Spleen (tissue), 11 donors: ENCODE results near the gene FOXO6. TPM values are rescaled to one million over a fixed set of nuclear protein-coding genes. Genes with fewer than 3 reads are reported as not detected.

Experiments
- DNase-seq: peaks from one replicate; pipeline ENCODE4 v3.0.0-alpha.2; 2020
- H3K27ac ChIP-seq, 8 donors: fragments of 200-600 bp; sonication (generic) in 7 of 8; 1 replicate in 4 of 8; 2 replicates in 4 of 8; pipeline versions ENCODE4 v1.5.0 to v1.8.0; 2016 to 2021; ENCODE audit warnings: inconsistent platforms in 4 of 8, mild to moderate bottlenecking in 4 of 8, moderate library complexity in 1 of 8
- H3K27me3 ChIP-seq, 7 donors: fragments of 200-600 bp; sonication (generic) in 6 of 7; replicated peaks in 1 of 7; 1 replicate in 4 of 7; 2 replicates in 3 of 7; pipeline versions ENCODE4 v1.5.0 to v1.8.0; 2016 to 2021; ENCODE audit warnings: inconsistent platforms in 3 of 7, mild to moderate bottlenecking in 1 of 7
- H3K36me3 ChIP-seq, 6 donors: fragments of 200-600 bp; sonication (generic) in 5 of 6; 1 replicate in 4 of 6; 2 replicates in 2 of 6; pipeline versions ENCODE4 v1.5.0 to v1.8.0; 2016 to 2021; ENCODE audit warnings: inconsistent platforms in 2 of 6
- H3K4me1 ChIP-seq, 6 donors: fragments of 200-600 bp; sonication (generic) in 5 of 6; 1 replicate in 3 of 6; 2 replicates in 3 of 6; pipeline versions ENCODE4 v1.5.0 to v1.8.0; 2016 to 2021; ENCODE audit warnings: inconsistent platforms in 3 of 6
- H3K4me3 ChIP-seq, 8 donors: fragments of 200-600 bp; sonication (generic) in 7 of 8; 1 replicate in 4 of 8; 2 replicates in 4 of 8; pipeline versions ENCODE4 v1.5.0 to v1.8.0; 2016 to 2021; ENCODE audit warnings: inconsistent platforms in 4 of 8, mild to moderate bottlenecking in 4 of 8, moderate library complexity in 2 of 8
- H3K9me3 ChIP-seq, 8 donors: fragments of 200-600 bp; sonication (generic) in 7 of 8; 1 replicate in 4 of 8; 2 replicates in 4 of 8; pipeline versions ENCODE4 v1.5.0 to v1.8.0; 2016 to 2021; ENCODE audit warnings: inconsistent platforms in 4 of 8
- POLR2A ChIP-seq, 3 donors: fragments of 450-650 bp; IDR thresholded peaks; one replicate each; pipeline ENCODE4 v1.5.1; 2017; ENCODE audit warnings: antibody characterized with exemption in 3 of 3, mild to moderate bottlenecking in 1 of 3
- POLR2AphosphoS5 ChIP-seq, 3 donors: sonication (generic); formaldehyde crosslinking; IDR thresholded peaks; one replicate each; pipeline ENCODE4 v1.5.1; 2017; ENCODE audit warnings: antibody characterized with exemption in 3 of 3
- WGBS, 5 donors: extraction: QIAGEN DNeasy Blood & Tissue Kit in 3 of 5; methylation state at CpG; one replicate each; pipeline versions ENCODE4 v1.1.5 to v1.1.7; 2013 to 2018; 5-methylcytosine and 5-hydroxymethylcytosine counted together
- intact Hi-C: fragments of 100-400 bp; cut with DNase I; formaldehyde crosslinking; loops from one replicate; pipeline ENCODE4 v1.15.0; 2023; ENCODE audit warnings: low total_unique reads
- polyA plus RNA-seq, 3 donors: library from polyadenylated mRNA; stranded (reverse); fragments of 200-250 nt; gene quantifications; one replicate each; pipeline ENCODE4 v1.2.1, GENCODE V29; 2013
- total RNA-seq, 7 donors: library from RNA; depleted of rRNA in 3 of 7; stranded (reverse); fragments of >200 nt in 3 of 7; fragmentation: NEBNext Ultra II Directional in 4 of 7; extraction: Animal tissue kit (Norgen Biotek cat#: 25700) in 4 of 7; gene quantifications; one replicate each; pipeline versions ENCODE4 v1.1.0 to v1.2.1, GENCODE V29; 2016 to 2021
- TF ChIP-seq, protein P1 (sequence below), 11 experiments: fragments of 200-600 bp in 7 of 11; fragments of 450-650 bp in 4 of 11; sonication (generic) in 4 of 11; IDR thresholded peaks in 8 of 11; conservative IDR thresholded peaks in 3 of 11; 1 replicate in 7 of 11; 2 replicates in 4 of 11; pipeline versions ENCODE4 v1.4.0 to v1.8.0; 2016 to 2021; ENCODE audit warnings: antibody characterized with exemption in 11 of 11, inconsistent platforms in 4 of 11, mild to moderate bottlenecking in 1 of 11
- donor health status: healthy with polysubstance abuse.
- donor health status: DM: no; HTN: no; CAD: no; lungs with moderate emphysema.
- donor health status: DM: no; HTN: no; CAD: no.
- donor health status: Bipolar disorder and iron deficiency.
- donor health status: healthy.
- donor health status: DM: no; HTN: no; CAD: no.
- donor health status: DM: yes; HTN: yes; CAD: no.

FOXO6 gene
- total and polyA plus RNA-seq, 10 donors, result 0.14 to 1.6 (median 0.32) TPM; not detected in 1

- TF ChIP-seq POLR2AphosphoS5 (IDR thresholded peaks at IDR 0.05) (no peak), POLR2A (IDR thresholded peaks at IDR 0.05) (no peak)
- TF ChIP-seq, protein P1, sequence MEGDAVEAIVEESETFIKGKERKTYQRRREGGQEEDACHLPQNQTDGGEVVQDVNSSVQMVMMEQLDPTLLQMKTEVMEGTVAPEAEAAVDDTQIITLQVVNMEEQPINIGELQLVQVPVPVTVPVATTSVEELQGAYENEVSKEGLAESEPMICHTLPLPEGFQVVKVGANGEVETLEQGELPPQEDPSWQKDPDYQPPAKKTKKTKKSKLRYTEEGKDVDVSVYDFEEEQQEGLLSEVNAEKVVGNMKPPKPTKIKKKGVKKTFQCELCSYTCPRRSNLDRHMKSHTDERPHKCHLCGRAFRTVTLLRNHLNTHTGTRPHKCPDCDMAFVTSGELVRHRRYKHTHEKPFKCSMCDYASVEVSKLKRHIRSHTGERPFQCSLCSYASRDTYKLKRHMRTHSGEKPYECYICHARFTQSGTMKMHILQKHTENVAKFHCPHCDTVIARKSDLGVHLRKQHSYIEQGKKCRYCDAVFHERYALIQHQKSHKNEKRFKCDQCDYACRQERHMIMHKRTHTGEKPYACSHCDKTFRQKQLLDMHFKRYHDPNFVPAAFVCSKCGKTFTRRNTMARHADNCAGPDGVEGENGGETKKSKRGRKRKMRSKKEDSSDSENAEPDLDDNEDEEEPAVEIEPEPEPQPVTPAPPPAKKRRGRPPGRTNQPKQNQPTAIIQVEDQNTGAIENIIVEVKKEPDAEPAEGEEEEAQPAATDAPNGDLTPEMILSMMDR (IDR thresholded peaks at IDR 0.05 in 8 of 11, conservative IDR thresholded peaks at IDR 0.05 in 3 of 11), result no peak
- no peak overlapping the region for H3K4me3 ChIP-seq
- WGBS, 5 donors, result 30 to 43% (median 41%) methylated on average over 5 of the region's 5 CpGs
- no peak for DNase-seq
- peaks cover 0 to 21% (median 0%) of the 10 kb centered on the region in 7 donors for H3K27me3 ChIP-seq
- H3K36me3 ChIP-seq, result no peaks in the 10 kb centered on the region
- intact Hi-C loops, result no loop called here
- H3K9me3 ChIP-seq, result peaks cover 0 to 6% (median 2%) of the 10 kb centered on the region in 8 donors
- no peak overlapping the region for H3K27ac ChIP-seq
- no peaks in the 10 kb centered on the region for H3K4me1 ChIP-seq
These were observed 16.5 kb upstream of the FOXO6 start for GRCh38 chr1:41344708-41345159.

DNA sequence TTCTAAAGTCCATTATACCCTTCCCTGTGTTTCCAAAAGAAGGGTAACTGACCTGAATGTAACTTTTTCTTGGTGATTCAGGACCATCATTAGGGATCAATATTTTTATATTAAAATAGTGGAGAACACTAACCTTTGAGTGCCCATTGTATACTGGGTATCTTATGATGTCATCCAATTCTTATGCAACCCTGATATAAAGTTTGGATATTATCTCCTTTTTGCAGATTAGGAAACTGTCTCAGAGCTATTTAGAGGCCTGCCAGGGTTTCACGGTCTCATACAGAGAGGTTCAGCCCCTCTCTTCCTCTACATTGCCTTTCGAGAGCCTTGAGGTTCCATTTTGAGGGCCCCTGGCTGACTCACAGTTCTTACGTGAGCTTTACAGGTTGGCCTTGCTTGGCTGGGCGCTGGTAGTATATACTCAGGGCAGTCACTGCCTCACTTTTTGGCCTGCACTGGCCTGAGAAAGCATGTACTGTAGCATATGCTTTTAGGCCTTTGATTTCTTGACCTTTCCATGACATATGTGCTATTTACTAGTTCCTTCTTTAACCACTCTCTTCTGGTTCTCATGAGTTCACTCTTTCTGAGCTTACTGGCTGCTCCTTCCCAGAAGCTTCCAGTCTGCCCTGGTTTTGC lies 15.7 kb upstream of the FOXO6 start:
- DNase-seq, result no peak
- 70 to 81% (median 79%) methylated on average over 4 of the region's 4 CpGs for WGBS, 5 donors

DNA sequence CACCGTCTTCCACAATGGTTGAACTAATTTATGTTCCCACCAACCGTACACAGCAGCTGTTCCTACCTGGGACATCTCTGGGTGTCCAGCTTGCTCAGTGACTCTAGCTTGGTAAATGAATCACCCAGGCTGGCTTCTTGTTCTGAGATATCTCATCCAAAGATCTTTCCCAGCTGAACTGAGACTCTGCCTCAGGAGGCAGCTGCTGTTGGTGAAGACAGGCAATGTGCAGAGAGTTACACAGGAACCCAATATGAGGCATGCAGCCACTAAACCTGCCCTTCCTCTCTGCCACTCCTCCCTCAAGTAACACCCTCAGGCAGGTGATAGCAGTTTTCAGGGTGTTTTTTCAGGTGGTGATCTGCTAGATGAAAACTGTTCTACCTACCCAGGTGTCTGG lies 14.0 kb upstream of the FOXO6 start:
- intact Hi-C loops, result no loop called here
- 94 to 100% (median 98%) methylated on average over 2 of the region's 2 CpGs for WGBS, 5 donors
- peak; percentile 20 for DNase-seq
- H3K4me3 ChIP-seq, result no peak overlapping the region
- peaks cover 0 to 17% (median 0%) of the 10 kb centered on the region in 7 donors for H3K27me3 ChIP-seq
- no peaks in the 10 kb centered on the region for H3K9me3 ChIP-seq
- H3K4me1 ChIP-seq, result no peaks in the 10 kb centered on the region
- TF ChIP-seq POLR2AphosphoS5 (IDR thresholded peaks at IDR 0.05) (no peak), POLR2A (IDR thresholded peaks at IDR 0.05) (no peak)
- TF ChIP-seq, protein P1 (IDR thresholded peaks at IDR 0.05 in 8 of 11, conservative IDR thresholded peaks at IDR 0.05 in 3 of 11), result no peak
- H3K36me3 ChIP-seq, result no peaks in the 10 kb centered on the region
- no peak overlapping the region for H3K27ac ChIP-seq

More for the DNA sequence above, 15.7 kb upstream of the FOXO6 start:
- no peaks in the 10 kb centered on the region for H3K36me3 ChIP-seq
- intact Hi-C loops, result no loop called here
- no peak overlapping the region for H3K4me3 ChIP-seq
- TF ChIP-seq, protein P1 (IDR thresholded peaks at IDR 0.05 in 8 of 11, conservative IDR thresholded peaks at IDR 0.05 in 3 of 11), result no peak
- TF ChIP-seq POLR2A (IDR thresholded peaks at IDR 0.05) (no peak), POLR2AphosphoS5 (IDR thresholded peaks at IDR 0.05) (no peak)
- H3K27ac ChIP-seq, result no peak overlapping the region
- H3K27me3 ChIP-seq, result peaks cover 0 to 24% (median 0%) of the 10 kb centered on the region in 7 donors
- no peaks in the 10 kb centered on the region for H3K9me3 ChIP-seq
- no peaks in the 10 kb centered on the region for H3K4me1 ChIP-seq

- no peak for DNase-seq
- TF ChIP-seq POLR2AphosphoS5 (IDR thresholded peaks at IDR 0.05), result no peak
- TF ChIP-seq, protein P1 (IDR thresholded peaks at IDR 0.05 in 8 of 11, conservative IDR thresholded peaks at IDR 0.05 in 3 of 11), result no peak
- no peak for TF ChIP-seq POLR2A (IDR thresholded peaks at IDR 0.05)
- WGBS, 5 donors, result 72 to 81% (median 76%) methylated on average over 4 of the region's 4 CpGs
These were observed 12.8 kb upstream of the FOXO6 start for GRCh38 chr1:41348394-41348793.

More at GRCh38 chr1:41348394-41348793, 12.8 kb upstream of the FOXO6 start:
- peaks cover 0 to 16% (median 0%) of the 10 kb centered on the region in 7 donors for H3K27me3 ChIP-seq
- no peaks in the 10 kb centered on the region for H3K4me1 ChIP-seq
- H3K4me3 ChIP-seq, result no peak overlapping the region
- no peak overlapping the region for H3K27ac ChIP-seq
- intact Hi-C loops, result no loop called here
- H3K9me3 ChIP-seq, result no peaks in the 10 kb centered on the region
- no peaks in the 10 kb centered on the region for H3K36me3 ChIP-seq
